Right lobe of liver (tissue), 6 donors: Measurements from ENCODE around the gene TMEM179. TPM values are rescaled to one million over a fixed set of nuclear protein-coding genes. Genes with fewer than 3 reads are reported as not detected.

Experiments
- ATAC-seq, 4 donors: fragments of 200-7000 bp; cut with Tn5 transposase; one replicate each; pipeline ENCODE4 v1.9.1; 2020; ENCODE audit warnings: mild to moderate bottlenecking in 4 of 4, moderate library complexity in 4 of 4
- DNase-seq, 3 donors: peaks; one replicate each; pipeline ENCODE4 v3.0.0-alpha.2; 2020
- H3K27ac ChIP-seq, 3 donors: fragments of 200-600 bp; one replicate each; pipeline ENCODE4 v1.8.0; 2022
- H3K27me3 ChIP-seq, 2 donors: fragments of 200-600 bp; one replicate each; pipeline ENCODE4 v1.8.0; 2022
- H3K36me3 ChIP-seq, 4 donors: fragments of 200-600 bp; sonication (generic) in 1 of 4; one replicate each; pipeline versions ENCODE4 v1.5.1 to v1.8.0; 2017 to 2022; ENCODE audit warnings: control low read depth in 1 of 4
- H3K4me1 ChIP-seq, 4 donors: fragments of 200-600 bp; sonication (generic) in 1 of 4; one replicate each; pipeline versions ENCODE4 v1.5.1 to v1.8.0; 2017 to 2022; ENCODE audit warnings: control low read depth in 1 of 4
- H3K4me3 ChIP-seq, 3 donors: fragments of 200-600 bp; one replicate each; pipeline ENCODE4 v1.8.0; 2022
- H3K9me3 ChIP-seq, 4 donors: fragments of 200-600 bp; sonication (generic) in 1 of 4; one replicate each; pipeline versions ENCODE4 v1.5.1 to v1.8.0; 2017 to 2022; ENCODE audit warnings: control low read depth in 1 of 4
- CTCF ChIP-seq, 4 donors: fragments of 200-600 bp in 3 of 4; fragments of 450-650 bp in 1 of 4; IDR thresholded peaks; one replicate each; pipeline versions ENCODE4 v1.5.1 to v1.8.0; 2016 to 2022; ENCODE audit warnings: antibody characterized with exemption in 4 of 4, mild to moderate bottlenecking in 2 of 4
- POLR2A ChIP-seq: fragments of 450-650 bp; IDR thresholded peaks from one replicate; pipeline ENCODE4 v1.6.1; 2017; ENCODE audit warnings: antibody characterized with exemption, mild to moderate bottlenecking
- WGBS: methylation state at CpG from one replicate; pipeline ENCODE4 v1.1.6; 2018; ENCODE audit warnings: low coverage, low lambda C conversion rate; ENCODE audit not compliant: insufficient coverage; ENCODE audit errors: missing lambda C conversion rate; 5-methylcytosine and 5-hydroxymethylcytosine counted together
- intact Hi-C, 2 donors: fragments of 100-400 bp; cut with DNase I; formaldehyde crosslinking; loops; one replicate each; pipeline versions ENCODE4 v1.11.2 to v1.14.1; 2022
- total RNA-seq, 6 experiments: library from RNA; depleted of rRNA in 2 of 6; stranded (reverse); fragments of >200 nt in 2 of 6; fragmentation: NEBNext Ultra II Directional in 3 of 6; extraction: Animal tissue kit (Norgen Biotek cat#: 25700) in 3 of 6; gene quantifications; one replicate each; pipeline versions ENCODE4 v1.1.0 to v1.2.4, GENCODE V29; 2016 to 2023
- donor health status: DM: no; HTN: yes; CAD: no.
- donor health status: DM: no; HTN: no; CAD: no.
- donor health status: DM: no; HTN: no; CAD: no.
- donor health status: DM: no; HTN: yes; CAD: no.
- donor health status: DM: no; HTN: yes; CAD: no.

Gene TMEM179
- total RNA-seq, 6 experiments from 2014 or later, result 0.17 to 0.18 TPM; not detected in 4

GRCh38 chr14:104547310-104547997, 57.1 kb downstream of the TMEM179 start:
- no peaks in the 10 kb centered on the region for H3K9me3 ChIP-seq
- intact Hi-C loops, result no loop called here
- ATAC-seq (no peak), DNase-seq (peak in 2 of 3 donors; percentile 36 to 40)
- no peaks in the 10 kb centered on the region for H3K36me3 ChIP-seq
- no peak overlapping the region for H3K27ac ChIP-seq
- no peaks in the 10 kb centered on the region for H3K27me3 ChIP-seq
- no peak overlapping the region for H3K4me3 ChIP-seq
- H3K4me1 ChIP-seq, result no peaks in the 10 kb centered on the region
- no peak for TF ChIP-seq POLR2A
- TF ChIP-seq CTCF (IDR thresholded peaks at IDR 0.05), result no peak
- WGBS, result 71% methylated on average over 6 of the region's 18 CpGs

- 56% methylated on average over 10 of the region's 19 CpGs for WGBS
- no peak for TF ChIP-seq POLR2A
- no peak for TF ChIP-seq CTCF (IDR thresholded peaks at IDR 0.05)
- no peaks in the 10 kb centered on the region for H3K36me3 ChIP-seq
- H3K4me1 ChIP-seq, result no peaks in the 10 kb centered on the region
- DNase-seq (peak in 2 of 3 donors; percentile 18 to 31), ATAC-seq (no peak)
- H3K9me3 ChIP-seq, result no peaks in the 10 kb centered on the region
- H3K27me3 ChIP-seq, result no peaks in the 10 kb centered on the region
- H3K27ac ChIP-seq, result no peak overlapping the region
- no peak overlapping the region for H3K4me3 ChIP-seq
- intact Hi-C loops, result no loop called here
Measured at GRCh38 chr14:104546591-104547309, 57.8 kb downstream of the TMEM179 start.

- no peak overlapping the region for H3K4me3 ChIP-seq
- intact Hi-C loops, result no loop called here
- ATAC-seq (peak; percentile 14 to 44 (median 39)), DNase-seq (peak in 2 of 3 donors; percentile 43 to 45)
- H3K4me1 ChIP-seq, result no peaks in the 10 kb centered on the region
- no peaks in the 10 kb centered on the region for H3K27me3 ChIP-seq
- no peaks in the 10 kb centered on the region for H3K36me3 ChIP-seq
- no peaks in the 10 kb centered on the region for H3K9me3 ChIP-seq
- TF ChIP-seq POLR2A (no peak), CTCF (IDR thresholded peaks at IDR 0.05) (no peak)
- WGBS, result 30% methylated on average over 7 of the region's 24 CpGs
- no peak overlapping the region for H3K27ac ChIP-seq
Measured at GRCh38 chr14:104545942-104546501, 58.5 kb downstream of the TMEM179 start.

GRCh38 chr14:104545151-104545941, 59.2 kb downstream of the TMEM179 start:
- H3K4me3 ChIP-seq, result no peak overlapping the region
- ATAC-seq, result no peak
- 42% methylated on average over 17 of the region's 32 CpGs for WGBS

More at GRCh38 chr14:104545151-104545941, 59.2 kb downstream of the TMEM179 start:
- H3K27ac ChIP-seq, result no peak overlapping the region
- H3K36me3 ChIP-seq, result no peaks in the 10 kb centered on the region
- no peaks in the 10 kb centered on the region for H3K9me3 ChIP-seq
- H3K27me3 ChIP-seq, result no peaks in the 10 kb centered on the region
- no peaks in the 10 kb centered on the region for H3K4me1 ChIP-seq
- intact Hi-C loops, result no loop called here
- TF ChIP-seq CTCF (IDR thresholded peaks at IDR 0.05) (no peak), POLR2A (no peak)
- DNase-seq, result peak in 1 of 3 donors; percentile 35
